GM12878 (cell line): ENCODE data around the gene CNTN4. TPM values are rescaled to one million over a fixed set of nuclear protein-coding genes. Genes with fewer than 3 reads are reported as not detected.
A peak's percentile ranks its signal among the peaks of the same experiment; 100 is the strongest.

Experiments used
- BACH1 ChIP-seq: fragments of 450-650 bp; IDR thresholded peaks from 2 replicates; pipeline ENCODE4 v1.6.1; 2017; ENCODE audit warnings: mild to moderate bottlenecking, borderline replicate concordance
- BRCA1 ChIP-seq: IDR thresholded peaks from 2 replicates; pipeline ENCODE4 v1.6.1; 2011; ENCODE audit warnings: low read depth, low read length, improper control_type of control experiment
- CREM ChIP-seq: IDR thresholded peaks from 2 replicates; pipeline ENCODE4 v1.6.1; 2014; ENCODE audit warnings: antibody characterized with exemption, low read depth
- DPF2 ChIP-seq: fragments of 450-650 bp; IDR thresholded peaks from 2 replicates; pipeline ENCODE4 v1.6.1; 2017; ENCODE audit warnings: mild to moderate bottlenecking
- EP300 ChIP-seq, 2 experiments: fragments of 150-350 bp in 1 of 2; IDR thresholded peaks; 2 replicates each; pipeline ENCODE4 v1.6.1; 2011 to 2012; ENCODE audit warnings: low read depth in 2 of 2, low read length in 2 of 2, borderline replicate concordance in 1 of 2, improper control_type of control experiment in 1 of 2, inconsistent platforms in 1 of 2; ENCODE audit not compliant: control insufficient read depth in 1 of 2
- HDGF ChIP-seq: fragments of 450-650 bp; IDR thresholded peaks from 2 replicates; pipeline ENCODE4 v1.6.1; 2016; ENCODE audit warnings: antibody characterized with exemption
- NFYB ChIP-seq: IDR thresholded peaks from 2 replicates; pipeline ENCODE4 v1.6.1; 2011; ENCODE audit warnings: low read depth, mild to moderate bottlenecking, low read length, improper control_type of control experiment, moderate library complexity; ENCODE audit not compliant: insufficient read depth
- NR2F1 ChIP-seq: fragments of 450-650 bp; conservative IDR thresholded peaks from 2 replicates; pipeline ENCODE4 v1.6.1; 2017; ENCODE audit warnings: mild to moderate bottlenecking
- RELB ChIP-seq: fragments of 450-650 bp; IDR thresholded peaks from 2 replicates; pipeline ENCODE4 v1.6.1; 2017; ENCODE audit warnings: low read depth, mild to moderate bottlenecking, moderate library complexity
- SMARCA5 ChIP-seq: fragments of 450-650 bp; IDR thresholded peaks from 2 replicates; pipeline ENCODE4 v1.6.1; 2017; ENCODE audit warnings: mild to moderate bottlenecking
- TCF12 ChIP-seq: IDR thresholded peaks from 2 replicates; pipeline ENCODE4 v1.6.1; 2011; ENCODE audit warnings: low read depth, mild to moderate bottlenecking, low read length
- TCF3 ChIP-seq: IDR thresholded peaks from 2 replicates; pipeline ENCODE4 v1.6.1; 2012; ENCODE audit warnings: low read depth, mild to moderate bottlenecking, low read length, borderline replicate concordance; ENCODE audit not compliant: insufficient read depth
- ZNF592 ChIP-seq: fragments of 450-650 bp; IDR thresholded peaks from 2 replicates; pipeline ENCODE4 v1.6.1; 2017; ENCODE audit warnings: mild to moderate bottlenecking, moderate library complexity
- polyA plus RNA-seq, 11 experiments: library from polyadenylated mRNA; depleted of rRNA in 4 of 11; unstranded in 6 of 11; stranded (reverse) in 5 of 11; fragments of >200 nt; fragmentation: Nextera tagmentation in 4 of 11; fragmentation: Illumina TruSeq in 1 of 11; extraction: Ambion mirVana in 4 of 11; extraction: Trizol in 1 of 11; gene quantifications; 1 replicate in 1 of 11; 2 replicates in 10 of 11; pipeline versions ENCODE4 v1.2.1 to v1.2.3, GENCODE V29; 2011 to 2016; ENCODE audit warnings: inconsistent platforms in 2 of 11, missing spikeins in 2 of 11, low read depth in 1 of 11
- total RNA-seq, 4 experiments: library from RNA; depleted of rRNA in 3 of 4; stranded (reverse); fragments of >200 nt in 3 of 4; fragmentation: Illumina TruSeq in 1 of 4; extraction: Trizol in 1 of 4; gene quantifications; 2 replicates each; pipeline versions ENCODE4 v1.2.1 to v1.2.3, GENCODE V29; 2013 to 2021
- TF ChIP-seq, protein P1 (sequence below): IDR thresholded peaks from 2 replicates; pipeline ENCODE4 v1.6.1; 2012; ENCODE audit warnings: improper control_type of control experiment, low read depth, low read length; ENCODE audit not compliant: insufficient replicate concordance
- TF ChIP-seq, protein P2 (sequence below): fragments of 450-650 bp; IDR thresholded peaks from 2 replicates; pipeline ENCODE4 v1.6.1; 2016; ENCODE audit warnings: mild to moderate bottlenecking, moderate library complexity, borderline replicate concordance

Gene CNTN4
- total and polyA plus RNA-seq, 10 of the 15 experiments (the other 5 are each of a cell fraction or from before 2014, with no cell fraction given): 0.05 to 0.43 (median 0.15) TPM; not detected in 1

GRCh38 chr3:3089017-3089416 is 990.4 kb downstream of the CNTN4 start (continued):
- TF ChIP-seq ZNF592 (no peak), TCF12 (no peak), BACH1 (peak; percentile 57; the same call in 1 of the 2 replicates), RELB (peak; percentile 42; the same call in 1 of the 2 replicates), BRCA1 (no peak), EP300 (IDR thresholded peaks at IDR 0.05; ENCODE audit: borderline replicate concordance in 1 of 2, control insufficient read depth in 1 of 2, low read depth in 2 of 2, low read length in 2 of 2) (peak in 1 of 2 experiments; percentile 92; a peak in 2 of 4 replicates), CREM (peak; percentile 30; the same call in 1 of the 2 replicates), HDGF (no peak), SMARCA5 (peak; percentile 30; the same call in 1 of the 2 replicates), TCF3 (0 out of 2 replicates have a peak, but pooled peaks have one; percentile 29), NFYB (no peak), DPF2 (peak; percentile 93), NR2F1 (no peak)
- TF ChIP-seq, protein P1, sequence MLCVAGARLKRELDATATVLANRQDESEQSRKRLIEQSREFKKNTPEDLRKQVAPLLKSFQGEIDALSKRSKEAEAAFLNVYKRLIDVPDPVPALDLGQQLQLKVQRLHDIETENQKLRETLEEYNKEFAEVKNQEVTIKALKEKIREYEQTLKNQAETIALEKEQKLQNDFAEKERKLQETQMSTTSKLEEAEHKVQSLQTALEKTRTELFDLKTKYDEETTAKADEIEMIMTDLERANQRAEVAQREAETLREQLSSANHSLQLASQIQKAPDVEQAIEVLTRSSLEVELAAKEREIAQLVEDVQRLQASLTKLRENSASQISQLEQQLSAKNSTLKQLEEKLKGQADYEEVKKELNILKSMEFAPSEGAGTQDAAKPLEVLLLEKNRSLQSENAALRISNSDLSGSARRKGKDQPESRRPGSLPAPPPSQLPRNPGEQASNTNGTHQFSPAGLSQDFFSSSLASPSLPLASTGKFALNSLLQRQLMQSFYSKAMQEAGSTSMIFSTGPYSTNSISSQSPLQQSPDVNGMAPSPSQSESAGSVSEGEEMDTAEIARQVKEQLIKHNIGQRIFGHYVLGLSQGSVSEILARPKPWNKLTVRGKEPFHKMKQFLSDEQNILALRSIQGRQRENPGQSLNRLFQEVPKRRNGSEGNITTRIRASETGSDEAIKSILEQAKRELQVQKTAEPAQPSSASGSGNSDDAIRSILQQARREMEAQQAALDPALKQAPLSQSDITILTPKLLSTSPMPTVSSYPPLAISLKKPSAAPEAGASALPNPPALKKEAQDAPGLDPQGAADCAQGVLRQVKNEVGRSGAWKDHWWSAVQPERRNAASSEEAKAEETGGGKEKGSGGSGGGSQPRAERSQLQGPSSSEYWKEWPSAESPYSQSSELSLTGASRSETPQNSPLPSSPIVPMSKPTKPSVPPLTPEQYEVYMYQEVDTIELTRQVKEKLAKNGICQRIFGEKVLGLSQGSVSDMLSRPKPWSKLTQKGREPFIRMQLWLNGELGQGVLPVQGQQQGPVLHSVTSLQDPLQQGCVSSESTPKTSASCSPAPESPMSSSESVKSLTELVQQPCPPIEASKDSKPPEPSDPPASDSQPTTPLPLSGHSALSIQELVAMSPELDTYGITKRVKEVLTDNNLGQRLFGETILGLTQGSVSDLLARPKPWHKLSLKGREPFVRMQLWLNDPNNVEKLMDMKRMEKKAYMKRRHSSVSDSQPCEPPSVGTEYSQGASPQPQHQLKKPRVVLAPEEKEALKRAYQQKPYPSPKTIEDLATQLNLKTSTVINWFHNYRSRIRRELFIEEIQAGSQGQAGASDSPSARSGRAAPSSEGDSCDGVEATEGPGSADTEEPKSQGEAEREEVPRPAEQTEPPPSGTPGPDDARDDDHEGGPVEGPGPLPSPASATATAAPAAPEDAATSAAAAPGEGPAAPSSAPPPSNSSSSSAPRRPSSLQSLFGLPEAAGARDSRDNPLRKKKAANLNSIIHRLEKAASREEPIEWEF: no peak
- TF ChIP-seq, protein P2, sequence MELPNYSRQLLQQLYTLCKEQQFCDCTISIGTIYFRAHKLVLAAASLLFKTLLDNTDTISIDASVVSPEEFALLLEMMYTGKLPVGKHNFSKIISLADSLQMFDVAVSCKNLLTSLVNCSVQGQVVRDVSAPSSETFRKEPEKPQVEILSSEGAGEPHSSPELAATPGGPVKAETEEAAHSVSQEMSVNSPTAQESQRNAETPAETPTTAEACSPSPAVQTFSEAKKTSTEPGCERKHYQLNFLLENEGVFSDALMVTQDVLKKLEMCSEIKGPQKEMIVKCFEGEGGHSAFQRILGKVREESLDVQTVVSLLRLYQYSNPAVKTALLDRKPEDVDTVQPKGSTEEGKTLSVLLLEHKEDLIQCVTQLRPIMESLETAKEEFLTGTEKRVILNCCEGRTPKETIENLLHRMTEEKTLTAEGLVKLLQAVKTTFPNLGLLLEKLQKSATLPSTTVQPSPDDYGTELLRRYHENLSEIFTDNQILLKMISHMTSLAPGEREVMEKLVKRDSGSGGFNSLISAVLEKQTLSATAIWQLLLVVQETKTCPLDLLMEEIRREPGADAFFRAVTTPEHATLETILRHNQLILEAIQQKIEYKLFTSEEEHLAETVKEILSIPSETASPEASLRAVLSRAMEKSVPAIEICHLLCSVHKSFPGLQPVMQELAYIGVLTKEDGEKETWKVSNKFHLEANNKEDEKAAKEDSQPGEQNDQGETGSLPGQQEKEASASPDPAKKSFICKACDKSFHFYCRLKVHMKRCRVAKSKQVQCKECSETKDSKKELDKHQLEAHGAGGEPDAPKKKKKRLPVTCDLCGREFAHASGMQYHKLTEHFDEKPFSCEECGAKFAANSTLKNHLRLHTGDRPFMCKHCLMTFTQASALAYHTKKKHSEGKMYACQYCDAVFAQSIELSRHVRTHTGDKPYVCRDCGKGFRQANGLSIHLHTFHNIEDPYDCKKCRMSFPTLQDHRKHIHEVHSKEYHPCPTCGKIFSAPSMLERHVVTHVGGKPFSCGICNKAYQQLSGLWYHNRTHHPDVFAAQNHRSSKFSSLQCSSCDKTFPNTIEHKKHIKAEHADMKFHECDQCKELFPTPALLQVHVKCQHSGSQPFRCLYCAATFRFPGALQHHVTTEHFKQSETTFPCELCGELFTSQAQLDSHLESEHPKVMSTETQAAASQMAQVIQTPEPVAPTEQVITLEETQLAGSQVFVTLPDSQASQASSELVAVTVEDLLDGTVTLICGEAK: no peak
